Hematopoietic multipotent progenitor cell treated with erythropoietin and hydrocortisone succinate and interleukin-3 and kit ligand, for 8 days (in vitro differentiated cells): ENCODE data around the gene TACC3.

Experiments
- DNase-seq: peaks from one replicate; pipeline ENCODE4 v3.0.0-alpha.2; 2015

TACC3 gene

DNA sequence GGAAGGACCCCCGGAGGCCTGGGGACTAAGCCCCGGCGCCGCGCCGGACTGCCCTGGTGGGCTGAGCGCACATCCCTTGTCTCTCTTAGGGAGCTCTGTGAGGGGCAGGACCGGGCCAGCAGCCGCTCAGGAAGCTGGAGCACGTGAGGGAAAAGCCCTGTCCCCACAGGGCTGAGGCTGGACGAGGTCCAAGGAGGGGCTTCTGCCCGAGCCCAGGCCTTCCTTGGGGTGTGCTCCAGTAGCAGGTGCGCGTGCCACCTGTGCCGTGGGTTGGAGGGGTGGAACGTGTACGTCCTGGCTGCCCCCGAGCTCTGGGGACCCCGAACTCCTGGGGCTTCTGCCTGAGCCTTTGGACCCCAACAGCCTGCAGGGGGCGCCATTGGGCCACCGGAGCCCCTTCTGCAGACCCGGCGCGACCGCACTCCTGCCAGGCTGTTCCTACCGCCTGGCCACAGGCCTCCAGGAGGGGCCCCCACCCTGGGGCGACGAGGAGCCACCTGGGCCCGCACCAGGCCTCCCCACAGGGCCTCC is 27.2 kb downstream of the TACC3 start:
- DNase-seq: peak; percentile 82

DNA sequence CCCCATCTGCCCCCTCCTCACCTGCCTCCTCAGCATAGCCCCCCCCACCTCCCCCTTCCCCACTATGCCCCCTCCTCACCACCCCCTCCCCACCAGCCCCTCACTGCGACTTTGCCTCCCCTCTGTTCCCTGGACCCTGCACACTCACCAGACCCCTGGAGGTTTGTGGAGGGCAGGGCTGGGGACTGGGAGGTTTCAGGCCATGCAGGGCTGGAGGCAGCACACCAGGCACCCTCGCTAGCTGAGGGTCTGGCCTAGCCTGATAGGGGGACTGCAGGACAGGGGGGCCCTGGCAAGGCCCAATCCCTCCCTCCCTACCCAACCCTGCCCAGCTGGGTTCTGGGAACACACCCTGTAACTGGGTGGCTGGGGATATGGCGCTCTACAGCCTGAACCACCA is 28.0 kb downstream of the TACC3 start:
- peak; percentile 66 for DNase-seq

DNA sequence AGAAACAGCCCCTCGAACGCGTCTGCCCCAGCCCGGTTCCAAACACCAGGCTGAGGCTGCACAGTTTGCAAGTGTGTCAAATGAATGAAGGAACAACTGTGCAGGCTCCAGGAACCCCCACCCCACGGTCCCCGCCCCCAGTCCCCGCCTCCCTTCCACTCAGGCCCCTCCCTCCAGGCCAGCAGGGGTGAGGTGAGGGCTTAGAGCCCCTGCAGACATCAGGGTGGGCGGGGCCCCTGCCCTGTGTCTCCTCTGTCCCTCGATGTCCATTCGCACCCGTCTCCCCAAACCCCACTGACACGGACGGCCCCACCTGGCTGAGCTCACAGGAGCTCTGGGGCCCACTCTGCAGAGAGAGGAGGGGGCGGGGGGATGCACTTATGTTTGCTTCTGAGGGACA is 28.5 kb downstream of the TACC3 start:
- DNase-seq: no peak

DNA sequence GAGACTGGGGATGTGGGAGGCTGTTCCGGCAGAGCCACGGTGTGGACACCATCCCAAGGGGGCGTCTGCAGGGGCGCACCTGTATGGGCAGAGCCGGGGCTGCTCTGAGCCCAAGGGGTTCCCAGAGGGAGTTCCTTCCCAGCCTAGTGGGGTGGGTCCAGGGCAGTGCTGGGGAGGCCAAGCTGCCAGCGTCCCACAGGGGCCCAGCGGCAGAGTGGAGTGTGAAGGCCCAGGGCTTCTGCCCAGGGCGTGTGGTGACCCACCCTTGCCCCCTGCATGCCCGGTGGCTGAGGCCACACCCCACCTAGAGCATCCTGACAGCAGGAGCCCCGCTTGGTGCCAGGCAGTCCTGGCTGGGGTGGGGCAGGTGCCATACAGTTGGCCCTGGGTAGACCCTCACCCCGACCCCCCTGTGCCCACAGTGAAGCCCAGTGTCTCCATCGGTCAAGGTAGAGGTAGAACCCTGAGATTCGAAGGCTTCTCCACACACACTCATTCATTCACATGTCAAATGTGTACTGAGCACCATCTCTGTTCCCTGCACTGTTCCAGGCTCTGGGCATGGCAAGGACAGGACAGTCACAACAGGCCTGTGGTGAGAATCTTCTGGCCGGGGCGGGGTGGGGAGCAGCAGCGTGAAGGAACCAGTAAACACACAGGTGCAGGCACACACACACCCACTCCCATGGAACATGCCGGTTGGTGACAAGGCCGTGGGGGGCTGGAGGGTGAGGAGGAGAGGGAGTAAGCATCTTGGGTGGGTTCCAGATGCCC is 29.2 kb downstream of the TACC3 start:
- DNase-seq: no peak

DNA sequence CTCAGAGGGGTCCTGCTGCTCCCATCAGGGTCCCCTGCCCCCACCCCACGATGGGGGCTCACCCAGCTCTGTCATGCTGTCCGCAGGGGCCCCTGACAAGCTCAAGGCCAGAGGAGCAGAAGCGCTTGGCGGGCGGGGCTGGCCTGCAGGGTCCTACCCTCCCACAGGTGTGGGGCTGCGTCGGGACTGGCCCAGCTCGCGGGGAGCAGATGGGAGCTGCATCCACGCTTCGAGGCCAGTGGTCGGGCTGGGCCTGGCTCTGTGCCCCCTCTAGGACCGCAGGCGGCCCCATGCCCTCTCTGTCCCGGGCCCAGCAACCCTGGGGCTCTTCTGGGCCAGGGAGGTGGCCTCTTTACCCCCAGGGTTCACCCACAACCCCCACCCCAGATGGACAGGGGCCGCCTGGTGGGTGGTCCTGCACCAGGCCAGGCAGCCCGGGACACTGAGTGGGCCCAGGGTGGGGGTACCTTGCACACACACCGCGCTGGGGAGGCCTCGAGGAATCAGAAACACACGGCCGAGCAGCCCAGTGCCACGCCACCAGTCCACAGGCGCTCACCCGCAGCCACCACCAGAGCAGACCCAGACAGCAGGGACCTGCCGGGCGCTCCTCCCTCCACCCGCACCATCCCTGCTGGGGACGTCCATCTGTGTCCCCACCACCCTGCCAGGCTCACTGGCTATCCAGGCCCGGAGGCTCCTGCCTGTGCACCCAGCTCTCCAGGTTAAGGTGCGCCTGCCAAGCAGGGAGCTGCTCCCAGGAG is 30.0 kb downstream of the TACC3 start:
- DNase-seq: no peak

DNA sequence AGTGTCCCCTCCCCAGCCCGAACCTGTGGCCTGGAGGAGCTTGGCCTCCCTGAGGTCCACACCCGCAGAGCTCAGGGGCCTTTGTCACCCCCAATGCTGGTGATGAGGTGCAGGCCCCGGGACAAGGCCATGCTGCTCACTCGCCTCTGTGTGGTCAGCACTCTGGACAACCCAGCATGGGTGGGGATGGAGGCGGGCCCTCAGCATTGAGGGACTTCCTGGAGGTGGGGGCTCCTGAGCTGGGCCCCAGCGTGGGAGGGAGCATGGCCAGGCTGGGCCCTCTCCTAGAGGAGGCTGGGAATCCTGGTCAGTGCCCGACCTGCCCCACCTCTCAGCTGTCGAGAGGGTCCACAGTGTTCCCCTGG is 30.6 kb downstream of the TACC3 start:
- DNase-seq: no peak

DNA sequence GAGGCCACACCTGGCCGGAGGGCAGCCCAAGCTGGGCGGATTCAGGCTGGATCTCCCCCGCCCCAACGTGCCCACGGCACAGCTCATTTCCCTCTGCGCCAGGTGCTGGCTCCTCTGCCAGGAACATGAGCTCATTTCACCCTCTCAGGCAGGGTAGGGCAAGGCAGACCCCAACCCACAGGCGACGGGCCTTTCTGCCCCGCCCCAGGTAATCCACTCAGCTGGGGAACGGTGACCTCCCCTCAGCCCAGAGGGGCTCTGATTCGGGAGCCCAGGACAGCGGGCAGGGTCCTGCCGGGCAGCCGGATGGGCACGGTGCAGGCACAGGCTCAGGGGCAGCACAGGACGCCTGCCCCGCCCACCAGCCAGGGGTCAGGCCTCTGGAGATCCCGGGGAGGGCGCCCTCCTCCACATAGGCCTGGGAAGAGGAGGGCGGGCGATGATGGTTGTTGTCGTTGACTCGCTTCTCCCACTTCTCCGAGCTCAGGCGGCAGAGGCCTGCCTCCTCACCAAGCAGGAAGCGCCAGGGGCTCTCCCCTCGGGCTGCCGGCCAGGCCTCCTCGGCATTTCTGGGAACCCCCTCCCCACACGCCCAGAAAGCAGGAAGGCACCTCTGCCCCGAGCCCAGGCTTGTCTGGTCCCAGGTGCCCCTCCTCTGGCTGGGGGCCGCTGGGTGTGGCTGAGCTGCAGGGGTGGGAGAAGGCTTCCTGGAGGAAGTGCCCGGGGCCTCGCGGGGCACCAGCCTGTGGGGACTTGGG is 31.1 kb downstream of the TACC3 start:
- no peak for DNase-seq

DNA sequence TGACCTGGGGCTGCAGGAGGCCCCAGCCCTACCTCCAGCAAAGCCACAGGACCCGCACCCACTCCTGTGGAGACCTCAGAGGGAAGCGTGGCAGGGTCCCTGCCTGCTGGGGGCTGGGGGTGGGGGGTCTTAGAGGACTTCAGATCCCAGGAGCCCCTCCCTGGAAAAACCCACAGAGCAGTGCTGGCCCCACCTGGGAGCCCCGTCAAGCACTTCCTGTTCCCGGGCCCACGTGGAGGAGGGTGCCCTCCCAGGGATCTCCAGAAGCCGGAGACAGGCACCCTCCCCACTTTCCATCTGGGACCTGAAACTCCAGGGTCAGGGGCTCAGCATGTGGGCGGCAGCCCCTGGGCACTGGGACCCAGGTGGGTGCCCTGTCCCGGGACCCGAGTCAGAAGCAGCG is 32.0 kb downstream of the TACC3 start:
- no peak for DNase-seq

DNA sequence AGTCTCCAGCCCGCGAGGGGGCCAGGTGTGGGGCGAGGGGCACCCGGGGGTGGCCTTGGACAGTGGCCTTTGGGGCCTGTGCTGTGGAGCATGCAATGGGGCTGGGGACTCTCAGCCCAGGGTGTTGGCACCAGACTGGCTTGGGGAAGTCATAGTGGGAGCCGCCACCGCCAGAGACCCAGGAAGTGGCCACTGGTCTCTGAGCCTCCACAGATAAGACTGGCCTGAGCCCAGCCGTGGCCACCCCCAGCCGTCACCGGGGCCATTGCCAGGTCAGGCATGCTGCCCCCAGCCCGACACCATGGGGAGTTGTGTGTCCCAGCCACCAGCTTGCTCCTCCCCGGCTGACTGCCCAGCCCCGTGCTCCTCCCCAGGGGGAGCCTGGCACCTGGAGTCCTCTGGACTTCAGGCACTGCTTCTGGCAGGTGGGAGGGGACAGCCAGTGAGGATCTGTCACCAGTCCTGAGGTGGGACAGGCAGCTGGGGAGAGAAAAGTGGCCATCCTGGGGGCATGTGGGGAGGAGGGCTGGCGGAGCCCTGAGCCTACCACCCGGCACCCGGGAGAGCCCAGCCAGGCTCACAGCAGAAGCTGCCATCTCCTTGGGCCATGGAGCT is 32.5 kb downstream of the TACC3 start:
- no peak for DNase-seq

DNA sequence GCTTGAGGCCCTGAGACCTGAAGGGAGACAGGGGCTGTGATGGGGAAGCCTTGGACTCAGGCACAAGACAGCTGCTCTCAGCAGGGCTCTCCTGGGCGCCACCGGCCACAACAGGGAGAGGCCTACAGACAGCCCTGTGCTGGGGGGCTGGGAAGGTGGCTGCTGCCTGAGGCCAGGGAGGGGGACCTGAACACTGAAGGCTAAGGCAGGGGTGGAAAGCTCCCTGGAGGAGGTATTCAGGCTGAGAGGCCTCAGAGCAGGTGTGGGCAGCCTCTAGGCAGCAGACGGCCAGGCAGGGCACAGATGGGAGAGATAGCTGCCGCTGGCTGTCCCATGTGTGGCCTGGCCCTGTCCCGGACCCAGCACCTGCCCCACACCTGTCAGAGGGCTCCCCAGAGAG is 33.0 kb downstream of the TACC3 start:
- DNase-seq: no peak

DNA sequence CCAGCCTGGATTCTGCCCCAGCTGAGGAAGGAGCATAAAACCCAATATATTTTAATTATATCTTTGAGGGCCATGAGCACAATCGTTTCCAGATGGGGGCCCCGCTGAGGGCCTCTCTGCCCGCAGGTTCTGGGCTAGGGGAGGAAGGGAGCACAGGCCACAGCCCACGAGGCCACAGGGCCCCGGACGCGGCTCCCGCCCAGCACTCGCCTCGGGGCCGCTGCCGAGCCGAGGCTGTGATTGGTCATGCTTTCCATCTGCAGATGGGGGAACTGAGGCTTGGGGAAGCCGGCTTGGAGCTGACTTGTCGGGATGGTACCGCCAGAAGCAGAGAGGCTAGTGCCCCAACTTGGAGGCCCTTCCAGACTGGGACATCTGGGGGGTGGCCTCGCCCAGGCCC is 34.0 kb downstream of the TACC3 start:
- no peak for DNase-seq

DNA sequence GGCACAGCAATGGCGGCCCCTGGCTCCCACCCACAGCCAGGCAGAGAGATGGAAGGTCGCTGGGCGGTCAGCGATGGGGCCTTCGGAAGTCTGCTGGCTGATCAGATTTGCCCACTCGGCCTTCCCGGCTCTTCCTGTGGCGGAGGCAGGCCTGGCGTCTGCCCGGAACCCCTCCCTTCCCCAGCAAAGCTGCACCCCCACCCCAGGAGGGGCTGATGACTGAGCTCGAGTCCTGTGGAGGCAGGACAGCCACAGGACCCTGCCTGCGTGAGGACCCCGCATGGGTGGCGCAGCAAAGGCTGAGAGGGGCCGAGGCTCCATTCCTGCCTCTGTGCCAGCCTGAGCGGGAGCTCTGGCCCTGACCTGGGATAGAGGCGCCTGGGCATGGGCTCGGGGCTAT is 34.8 kb downstream of the TACC3 start:
- DNase-seq: no peak

DNA sequence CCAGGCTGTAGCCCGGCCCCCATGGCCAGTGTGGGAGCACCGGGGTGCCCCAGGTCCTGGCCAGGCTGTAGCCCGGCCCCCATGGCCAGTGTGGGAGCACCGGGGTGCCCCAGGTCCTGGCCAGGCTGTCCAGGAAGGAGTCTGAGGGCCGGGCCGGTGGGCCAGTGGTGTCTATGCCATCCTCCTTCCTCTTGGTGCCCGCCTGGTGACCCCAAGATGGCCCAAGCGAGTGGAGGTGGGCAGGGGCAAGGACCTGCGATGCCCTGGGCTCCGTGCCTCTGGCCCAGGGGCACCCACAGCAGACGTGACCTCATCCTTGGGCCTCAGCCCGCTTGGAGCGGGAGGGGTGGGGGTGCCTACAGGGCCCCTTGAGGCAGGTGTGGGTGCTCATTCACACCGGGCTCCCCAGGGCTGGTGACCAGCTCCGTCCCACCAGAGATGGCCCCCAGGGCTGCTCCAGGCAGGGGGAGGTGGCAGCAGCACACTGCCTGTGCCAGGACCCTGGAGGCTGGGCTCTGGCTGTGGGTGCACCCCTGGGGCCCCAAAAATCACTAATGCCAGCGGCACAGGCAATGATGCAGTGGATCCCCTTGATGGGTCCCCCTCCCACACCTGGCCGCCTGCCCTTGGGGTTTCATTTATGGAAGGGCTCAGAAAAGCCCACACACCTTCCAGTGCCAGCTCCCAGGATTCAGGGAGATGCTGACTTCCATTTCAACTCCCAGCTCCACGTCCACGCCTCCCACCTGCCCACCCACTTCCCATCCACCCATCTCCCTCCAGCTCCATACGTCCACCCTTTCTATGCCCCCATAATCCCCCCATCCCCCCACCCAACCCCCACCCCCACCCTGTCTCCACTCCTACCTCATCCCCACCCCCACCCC is 35.8 kb downstream of the TACC3 start:
- DNase-seq: no peak

DNA sequence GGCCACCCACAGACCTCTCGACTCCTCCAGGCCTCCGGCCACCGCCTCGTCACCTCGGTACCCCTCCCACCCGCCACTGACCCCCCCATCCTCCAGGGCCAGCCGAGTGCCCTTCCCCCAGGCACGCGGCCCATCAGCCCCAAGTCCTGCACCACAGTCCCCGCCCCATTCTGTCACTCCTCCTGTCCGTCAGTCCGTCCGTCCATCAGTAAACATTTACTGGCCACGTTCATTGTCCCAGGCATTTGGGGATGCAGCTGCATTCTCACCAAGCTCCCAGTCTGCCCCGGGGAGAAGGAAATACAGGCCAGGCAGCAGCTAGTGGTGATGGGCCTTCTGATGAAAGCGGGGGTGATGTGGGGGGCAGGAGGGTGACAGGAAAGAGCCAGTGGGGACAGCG is 36.5 kb downstream of the TACC3 start:
- DNase-seq: no peak

DNA sequence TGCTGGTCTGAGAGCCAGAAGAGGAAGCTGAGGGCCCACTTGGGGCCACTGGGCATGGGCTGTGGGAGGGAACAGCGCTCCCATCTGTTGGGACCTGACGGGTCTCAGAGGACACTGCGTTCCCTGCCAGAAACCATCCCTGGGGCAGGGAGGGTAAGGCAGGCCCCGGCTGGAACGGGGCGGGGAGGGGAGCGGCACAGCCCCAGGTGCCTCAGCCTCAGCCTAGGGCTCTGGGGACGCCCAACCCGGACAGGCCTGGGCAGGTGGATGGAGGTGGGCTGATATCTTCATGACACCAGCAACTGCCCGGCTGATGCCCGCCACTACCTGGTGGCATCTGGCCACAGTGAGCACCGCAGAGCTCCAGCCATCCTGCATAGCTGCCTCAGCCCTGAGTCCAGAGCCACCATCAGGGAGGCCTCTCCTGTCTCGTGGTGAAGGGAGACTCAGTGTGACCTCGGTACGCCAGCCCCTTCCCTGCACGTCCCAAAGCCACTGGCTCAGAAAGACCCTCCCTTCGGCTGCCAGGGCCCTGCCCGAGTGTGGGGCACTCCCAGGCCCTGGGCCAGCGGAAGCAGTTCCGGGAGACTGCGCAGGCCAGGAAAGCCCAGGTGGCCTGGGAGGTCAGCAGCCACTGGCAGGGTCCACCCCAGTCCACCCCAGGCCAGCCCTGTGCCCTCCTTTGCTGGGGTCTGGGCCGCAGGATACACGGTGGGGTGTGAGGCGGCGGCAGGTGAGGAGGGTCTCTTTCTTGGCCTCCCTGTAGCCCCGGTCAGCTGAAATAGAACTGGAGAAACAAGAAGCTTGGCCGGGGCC is 37.2 kb downstream of the TACC3 start:
- DNase-seq: no peak

DNA sequence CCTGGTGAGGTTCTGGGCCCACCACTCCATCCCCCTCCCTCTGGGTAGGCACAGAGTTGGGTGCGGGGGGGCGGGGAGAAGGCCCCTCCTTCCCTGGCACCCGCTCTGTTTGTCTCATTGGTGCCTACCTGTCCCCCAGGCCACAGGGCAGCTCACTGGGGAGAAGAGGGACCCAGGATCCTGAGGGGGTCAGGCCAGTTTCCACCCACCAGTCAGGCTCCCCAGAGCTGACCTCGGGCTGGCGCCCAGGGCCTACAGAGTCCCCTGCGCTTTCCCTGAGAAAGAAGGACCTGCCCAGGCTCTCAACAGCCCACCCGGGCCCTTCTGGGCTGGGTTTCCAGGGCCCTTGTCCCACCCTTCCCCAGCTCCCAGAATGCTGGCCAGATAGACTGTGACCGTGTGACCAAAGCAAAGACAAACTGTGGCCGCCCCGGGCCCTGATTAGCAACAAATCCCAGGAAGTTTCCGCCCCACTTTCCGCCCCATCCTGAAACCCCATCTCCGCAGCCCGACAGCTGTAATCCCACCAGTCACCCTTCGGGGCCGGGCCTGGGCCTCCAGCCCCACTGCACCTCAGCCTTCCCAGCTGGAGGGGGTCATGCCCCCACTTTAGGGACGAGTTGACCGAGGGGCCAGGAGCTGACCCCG is 38.0 kb downstream of the TACC3 start:
- DNase-seq: no peak

DNA sequence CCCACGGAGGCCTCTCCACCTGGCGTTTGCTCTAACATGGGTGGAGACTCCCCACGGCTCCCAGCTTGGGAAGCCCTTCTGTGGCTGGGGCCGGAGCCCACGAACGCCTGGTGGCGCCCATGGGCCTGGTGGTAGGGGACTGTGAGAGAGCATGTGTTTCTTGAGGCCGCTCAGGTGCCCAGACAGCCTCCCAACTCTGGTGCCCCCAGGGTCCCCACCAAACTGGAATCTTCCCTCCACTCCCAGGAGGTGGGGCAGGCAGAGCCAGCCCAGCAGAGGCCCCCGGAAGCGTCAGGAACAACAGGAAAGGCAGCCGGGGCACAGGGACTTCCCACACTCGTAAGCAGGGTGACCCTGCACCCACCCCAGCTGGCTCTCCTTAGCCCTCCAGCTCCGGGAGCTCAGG is 38.5 kb downstream of the TACC3 start:
- DNase-seq: no peak

DNA sequence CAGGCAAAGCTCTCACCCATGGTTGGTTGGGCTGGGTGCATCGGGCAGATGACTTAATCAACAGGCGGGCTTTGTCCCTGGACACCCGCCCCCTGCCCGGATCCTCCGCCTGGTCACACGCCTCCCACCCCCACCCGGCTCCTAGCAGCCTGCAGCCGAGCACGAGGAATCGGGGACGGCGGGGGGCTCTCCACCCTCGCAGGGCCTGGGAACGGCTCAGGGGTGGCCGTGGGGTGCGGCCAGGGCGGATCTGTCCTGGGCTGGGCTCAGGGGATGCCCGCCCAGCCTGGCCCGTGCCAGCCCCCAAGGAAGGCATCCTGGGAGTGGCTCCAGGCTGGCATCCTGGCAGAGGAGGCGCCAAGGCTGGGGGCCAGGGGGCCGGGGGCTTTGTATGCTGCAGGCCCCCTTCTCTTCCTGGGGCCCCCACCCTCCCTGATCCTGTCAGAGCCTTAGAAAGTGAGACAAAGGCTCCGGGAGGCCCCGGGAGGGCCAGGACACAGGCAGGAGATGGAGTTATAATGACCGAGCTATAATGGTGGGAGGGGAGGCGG is 39.3 kb downstream of the TACC3 start:
- no peak for DNase-seq

DNA sequence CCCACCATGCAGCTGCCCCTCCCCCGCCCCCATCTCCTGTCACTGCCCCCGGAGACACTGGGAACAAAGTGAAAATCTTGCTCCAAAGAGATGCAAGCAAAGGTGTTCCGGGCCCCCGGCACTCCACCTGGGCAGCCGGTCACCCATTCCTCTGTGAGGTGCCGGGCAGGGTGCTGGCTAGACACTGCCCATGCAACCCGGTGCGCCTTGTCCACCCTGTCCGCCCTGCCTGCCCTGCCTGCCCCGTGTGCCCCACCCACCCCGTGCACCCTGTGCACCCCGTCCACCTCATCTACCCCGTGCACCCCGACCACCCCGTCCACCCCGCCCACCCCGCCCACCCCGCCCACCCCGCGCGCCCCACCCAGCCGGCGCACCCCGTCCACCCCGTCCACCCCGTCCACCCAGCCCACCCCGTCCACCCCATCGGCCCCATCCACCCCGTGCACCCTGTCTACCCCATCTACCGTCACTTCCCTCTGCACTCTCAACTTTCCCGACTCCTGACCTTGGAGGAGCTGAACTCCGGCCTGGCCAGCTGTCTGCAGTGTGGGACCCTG is 39.9 kb downstream of the TACC3 start:
- no peak for DNase-seq
